GM19468 (cell line): ENCODE data around the gene MRS2.
"Not testable (repeated sequence)": the region's sequence is repeated elsewhere in the genome, so short reads cannot be mapped to it uniquely, and the experiment has no call there.

ENCODE experiments used
- ATAC-seq: cut with Tn5 transposase; IDR thresholded peaks from one replicate; pipeline ENCODE4 v1.9.1; 2021; ENCODE audit warnings: mild to moderate bottlenecking, moderate library complexity, moderate number of reproducible peaks; ENCODE audit not compliant: unreplicated experiment; ENCODE audit errors: extremely low read depth

MRS2 gene

DNA sequence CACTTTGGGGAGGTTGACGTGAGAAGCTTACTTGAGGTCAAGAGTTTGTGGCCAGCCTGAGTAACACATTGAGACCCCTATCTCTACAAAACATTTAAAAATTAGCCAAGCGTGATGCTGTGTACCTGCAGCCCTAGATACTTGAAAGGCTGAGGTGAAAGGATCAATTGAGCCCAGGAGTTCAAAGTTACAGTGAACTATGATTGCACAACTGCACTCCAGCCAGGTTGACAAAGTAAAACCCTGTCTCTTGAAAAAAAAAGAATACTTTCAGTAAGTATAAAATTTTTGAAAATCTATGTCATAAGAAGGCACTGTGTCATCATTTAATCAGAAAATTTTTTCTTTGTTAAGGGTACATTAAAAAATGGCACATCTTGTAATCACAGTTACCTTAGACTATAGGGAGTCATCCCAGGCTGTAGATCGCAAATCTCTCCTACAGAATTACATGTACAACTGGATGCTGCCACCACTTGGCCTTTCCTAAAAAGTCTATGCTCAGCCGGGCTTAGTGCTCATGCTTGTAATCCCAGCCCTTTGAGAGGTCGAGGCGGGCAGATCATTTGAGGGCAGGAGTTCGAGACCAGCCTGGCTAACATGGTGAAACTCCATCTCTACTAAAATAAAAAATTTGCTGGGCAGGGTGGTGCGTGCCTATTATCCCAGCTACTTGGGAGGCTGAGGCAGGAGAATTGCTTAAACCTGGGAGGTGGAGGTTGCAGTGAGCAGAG is 17.0 kb upstream of the MRS2 start:
- ATAC-seq, result no peak

DNA sequence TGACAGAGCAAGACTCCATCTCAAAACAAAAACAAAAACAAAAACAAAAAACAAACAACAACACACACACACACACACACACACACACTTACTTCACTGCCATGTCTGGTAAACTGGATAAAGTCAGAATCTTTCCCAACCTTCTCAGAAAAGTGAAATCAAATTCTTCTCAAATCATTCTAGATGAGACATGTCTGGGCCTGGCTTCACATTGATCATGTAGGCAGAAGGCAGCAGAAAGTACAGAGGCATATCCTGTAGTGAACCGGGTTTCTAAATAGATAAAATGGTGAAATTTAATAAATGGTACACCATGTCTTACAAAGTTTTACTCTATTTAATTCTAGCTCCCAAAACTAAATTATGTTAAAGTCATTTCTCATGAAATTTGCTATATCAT is 14.9 kb upstream of the MRS2 start:
- ATAC-seq, result no peak

DNA sequence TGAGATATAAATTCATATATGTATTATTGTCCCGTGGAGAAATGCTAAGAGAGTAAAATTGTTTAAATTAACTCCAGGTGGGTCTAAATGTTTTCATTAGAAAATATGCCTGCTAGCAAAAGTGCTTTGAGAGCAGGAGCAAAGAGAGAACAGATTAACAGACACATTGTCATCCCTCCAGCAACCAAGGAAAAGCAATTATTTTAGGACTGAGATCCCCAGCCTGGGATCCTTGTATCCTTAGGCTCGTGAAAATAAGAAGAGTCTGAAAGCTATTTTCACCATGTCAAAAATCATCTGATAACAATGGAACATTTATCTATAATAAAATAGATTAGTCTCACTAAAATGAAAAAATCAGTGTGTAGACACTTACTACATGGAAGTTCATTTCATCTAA is 11.5 kb upstream of the MRS2 start:
- ATAC-seq, result no peak

DNA sequence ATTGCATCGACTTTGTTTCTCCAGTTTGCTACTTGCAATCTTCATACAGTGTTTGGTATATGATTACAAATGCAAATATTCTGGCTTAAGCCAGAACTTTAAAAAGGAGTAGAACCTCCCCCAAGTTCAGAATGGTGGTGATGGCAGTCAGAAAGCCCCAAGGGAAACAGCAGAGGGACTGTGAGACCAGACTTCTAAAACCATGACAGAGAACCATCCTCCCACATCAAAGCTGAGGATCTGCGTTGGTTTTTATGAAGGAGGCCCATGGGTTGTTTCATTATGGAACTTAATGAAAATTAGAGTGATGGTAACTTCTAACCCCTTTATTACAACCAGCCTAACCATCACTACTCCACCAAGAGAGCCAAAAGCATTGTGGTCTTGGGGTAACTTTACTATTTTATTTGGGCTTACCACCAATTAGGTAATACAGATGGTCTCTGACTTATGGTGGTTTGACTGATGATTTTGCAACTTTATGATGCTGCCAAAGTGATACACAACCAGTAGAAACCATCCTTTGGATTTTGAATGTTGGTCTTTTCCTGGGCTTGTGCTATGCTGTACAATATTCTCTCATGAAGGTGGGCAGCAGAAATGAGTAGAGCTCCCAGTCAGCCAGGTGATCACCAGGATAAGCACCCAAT is 10.9 kb upstream of the MRS2 start:
- no peak for ATAC-seq

DNA sequence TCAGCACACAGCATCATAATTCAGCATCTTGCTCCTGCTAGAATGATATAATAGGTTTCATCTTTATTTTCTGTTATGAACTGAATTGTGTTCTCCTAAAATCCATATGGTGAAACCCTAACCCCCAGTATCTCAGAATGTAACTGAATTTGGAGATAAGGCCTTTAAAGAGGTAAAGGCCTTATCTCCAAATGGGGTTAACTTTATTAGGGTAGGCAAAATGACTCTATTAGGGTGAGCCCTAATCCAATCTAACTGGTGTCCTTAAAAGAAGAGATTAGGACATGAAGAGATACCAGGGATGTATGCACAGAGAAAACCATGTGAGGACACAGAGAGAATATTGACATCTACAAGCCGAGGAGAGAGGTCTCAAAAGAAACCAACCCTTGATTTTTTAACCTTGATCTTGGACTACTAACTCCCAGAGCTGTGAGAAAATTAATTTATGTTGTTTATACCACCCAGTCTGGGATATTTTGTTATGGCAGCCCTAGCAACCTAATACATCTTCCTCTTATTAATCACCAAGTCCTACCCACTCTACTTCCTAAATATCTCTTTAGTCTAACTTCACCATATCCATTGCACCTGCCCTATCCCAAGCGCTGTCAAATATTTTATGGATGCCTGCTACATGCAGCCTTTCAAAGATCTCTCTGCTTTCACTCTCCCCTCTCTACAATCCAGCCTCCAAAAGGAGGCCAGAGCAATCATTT is 8.5 kb upstream of the MRS2 start:
- ATAC-seq, result no peak

DNA sequence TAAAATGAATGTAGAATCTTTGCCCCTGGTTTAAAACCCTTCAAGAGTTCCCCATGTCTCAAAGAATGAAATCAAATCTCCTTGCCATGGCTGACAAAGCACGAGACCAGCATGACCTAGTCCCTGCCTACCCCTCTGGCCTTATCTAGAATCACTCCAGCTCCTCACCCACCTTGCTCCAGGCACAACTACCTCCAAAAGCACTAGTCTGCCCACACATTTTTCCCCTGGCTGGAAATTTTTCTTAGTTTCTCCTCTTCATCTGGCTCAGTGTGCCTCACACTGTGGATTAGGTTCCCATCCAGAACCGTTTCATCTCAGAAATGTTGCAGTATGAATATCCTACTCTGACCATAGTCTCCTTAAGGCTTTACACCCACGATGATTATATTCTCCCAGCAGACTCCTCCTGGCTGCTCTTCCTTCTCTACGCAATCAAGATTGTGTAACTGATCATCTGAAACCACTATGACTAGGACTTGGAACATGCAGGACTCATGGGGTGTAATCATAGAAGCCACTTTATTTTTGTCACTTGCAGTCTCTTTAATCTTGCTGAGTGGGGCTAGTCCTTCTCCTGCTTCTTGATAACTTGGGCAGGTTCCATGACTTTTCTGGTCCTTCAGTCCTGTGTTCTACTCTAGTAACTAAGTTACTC is 7.8 kb upstream of the MRS2 start:
- no peak for ATAC-seq

DNA sequence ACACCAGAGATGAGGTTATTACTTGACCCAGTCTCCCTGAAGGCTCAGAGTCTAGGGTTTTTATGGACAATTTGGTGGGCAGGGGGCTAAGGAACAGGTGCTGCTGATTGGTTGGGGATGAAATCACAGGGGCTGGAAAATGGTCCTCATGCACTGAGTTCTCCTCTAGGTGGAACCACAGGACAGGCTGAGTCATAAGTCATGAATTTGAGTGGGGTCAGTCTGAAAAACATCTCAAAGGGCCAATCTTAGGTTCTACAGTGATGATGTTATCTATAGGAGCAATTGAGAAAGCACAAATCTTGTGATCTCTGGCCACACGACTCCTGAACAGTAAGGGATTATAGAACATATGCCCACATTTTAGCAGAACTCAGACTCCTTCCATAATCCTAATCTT is 5.9 kb upstream of the MRS2 start:
- ATAC-seq, result no peak

DNA sequence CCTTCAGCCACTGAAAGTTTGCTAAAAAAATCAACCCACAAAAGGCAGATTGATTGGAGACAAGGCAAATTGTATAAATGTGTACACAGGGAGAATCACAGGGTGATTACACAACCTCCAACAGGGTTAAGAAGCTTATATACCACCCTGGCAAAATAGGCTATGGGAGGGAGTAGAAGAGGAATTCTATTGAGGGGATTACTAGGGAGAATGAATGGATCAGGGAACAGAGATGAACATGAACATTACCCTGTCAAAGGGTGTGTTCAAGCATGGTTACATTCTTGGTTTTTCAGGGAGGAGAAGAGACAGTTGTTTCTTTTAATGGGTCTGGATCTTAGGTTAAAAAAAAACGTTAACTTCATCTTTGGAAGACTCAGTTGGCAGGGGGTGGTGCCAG is 5.1 kb upstream of the MRS2 start:
- no peak for ATAC-seq

DNA sequence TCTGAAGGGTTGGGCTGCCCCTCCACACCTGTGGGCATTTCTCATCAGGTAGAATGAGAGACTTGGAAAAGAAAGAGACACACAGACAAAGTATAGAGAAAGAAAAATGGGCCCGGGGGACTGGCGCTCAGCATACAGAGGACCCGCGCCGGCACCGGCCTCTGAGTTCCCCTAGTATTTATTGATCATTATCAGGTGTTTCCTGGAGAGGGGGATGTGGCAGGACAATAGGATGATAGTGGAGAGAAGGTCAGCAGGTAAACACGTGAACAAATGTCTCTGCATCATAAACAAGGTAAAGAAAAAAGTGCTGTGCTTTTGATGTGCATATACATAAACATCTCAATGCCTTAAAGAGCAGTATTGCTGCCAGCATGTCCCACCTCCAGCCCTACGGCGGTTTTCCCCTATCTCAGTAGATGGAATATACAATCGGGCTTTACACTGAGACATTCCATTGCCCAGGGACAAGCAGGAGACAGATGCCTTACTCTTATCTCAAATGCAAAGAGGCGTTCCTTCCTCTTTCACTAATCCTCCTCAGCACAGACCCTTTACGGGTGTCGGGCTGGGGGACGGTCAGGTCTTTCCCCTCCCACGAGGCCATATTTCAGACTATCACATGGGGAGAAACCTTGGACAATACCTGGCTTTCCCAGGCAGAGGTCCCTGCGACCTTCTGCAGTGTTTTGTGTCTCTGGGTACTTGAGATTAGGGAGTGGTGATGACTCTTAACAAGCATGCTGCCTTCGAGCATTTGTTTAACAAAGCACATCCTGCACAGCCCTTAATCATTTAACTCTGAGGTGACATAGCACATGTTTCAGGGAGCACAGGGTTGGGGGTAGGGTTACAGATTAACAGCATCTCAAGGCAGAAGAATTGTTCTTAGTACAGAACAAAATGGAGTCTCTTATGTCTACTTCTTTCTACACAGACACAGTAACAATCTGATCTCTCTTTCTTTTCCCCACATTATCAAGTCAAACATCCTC is 2.4 kb upstream of the MRS2 start:
- ATAC-seq, result not testable (repeated sequence)

DNA sequence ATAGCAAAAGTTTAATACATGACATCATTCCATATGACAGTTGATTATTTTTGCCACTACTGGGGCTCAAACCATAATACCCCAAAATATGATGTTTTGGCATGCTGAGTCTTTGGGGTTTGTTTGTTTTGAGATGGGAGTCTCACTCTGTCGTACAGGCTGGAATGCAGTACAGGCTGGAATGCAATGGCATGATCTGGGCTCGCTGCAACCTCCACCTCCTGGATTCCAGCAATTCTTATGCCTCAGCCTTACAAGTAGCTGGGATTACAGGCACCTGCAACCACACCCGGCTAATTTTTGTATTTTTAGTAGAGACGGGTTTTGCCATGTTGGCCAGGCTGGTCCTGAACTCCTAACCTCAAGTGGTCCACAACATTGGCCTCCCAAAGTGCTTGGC is 1.3 kb upstream of the MRS2 start:
- no peak for ATAC-seq

DNA sequence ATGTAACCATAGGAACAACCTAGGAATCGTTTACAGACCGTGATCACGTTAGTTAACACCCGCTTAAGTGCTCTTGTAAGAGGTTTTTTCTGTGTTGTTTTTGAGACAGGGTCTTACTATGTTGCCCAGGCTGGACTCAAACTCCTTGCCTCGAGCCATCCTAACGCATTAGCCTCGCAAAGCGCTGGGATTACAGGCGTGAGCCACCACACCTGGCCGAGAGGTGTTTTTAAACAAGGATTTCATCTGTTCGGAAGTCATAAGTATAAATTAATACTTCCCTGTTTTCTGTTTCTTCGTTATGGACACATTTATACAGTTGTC is 727 bp downstream of the MRS2 start:
- no peak for ATAC-seq

DNA sequence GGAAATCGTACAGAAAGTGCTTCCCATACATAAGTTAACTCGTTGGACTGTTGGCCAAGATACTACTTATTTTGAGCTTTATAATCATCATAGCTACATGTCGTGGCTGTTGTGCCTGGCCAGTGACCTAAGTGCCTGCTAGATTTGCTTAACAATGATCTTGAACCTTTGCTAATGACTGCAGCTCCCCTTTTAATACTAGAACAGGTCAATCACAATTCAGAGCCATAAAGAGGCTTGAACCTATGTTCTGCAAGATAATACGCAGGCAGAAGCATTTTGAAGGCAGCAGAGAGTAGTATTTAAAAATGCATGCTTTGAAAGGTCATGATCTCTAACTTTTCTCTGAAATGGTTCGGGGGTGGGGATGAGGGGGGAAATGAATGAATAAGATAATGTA is 2.5 kb downstream of the MRS2 start:
- ATAC-seq, result no peak

DNA sequence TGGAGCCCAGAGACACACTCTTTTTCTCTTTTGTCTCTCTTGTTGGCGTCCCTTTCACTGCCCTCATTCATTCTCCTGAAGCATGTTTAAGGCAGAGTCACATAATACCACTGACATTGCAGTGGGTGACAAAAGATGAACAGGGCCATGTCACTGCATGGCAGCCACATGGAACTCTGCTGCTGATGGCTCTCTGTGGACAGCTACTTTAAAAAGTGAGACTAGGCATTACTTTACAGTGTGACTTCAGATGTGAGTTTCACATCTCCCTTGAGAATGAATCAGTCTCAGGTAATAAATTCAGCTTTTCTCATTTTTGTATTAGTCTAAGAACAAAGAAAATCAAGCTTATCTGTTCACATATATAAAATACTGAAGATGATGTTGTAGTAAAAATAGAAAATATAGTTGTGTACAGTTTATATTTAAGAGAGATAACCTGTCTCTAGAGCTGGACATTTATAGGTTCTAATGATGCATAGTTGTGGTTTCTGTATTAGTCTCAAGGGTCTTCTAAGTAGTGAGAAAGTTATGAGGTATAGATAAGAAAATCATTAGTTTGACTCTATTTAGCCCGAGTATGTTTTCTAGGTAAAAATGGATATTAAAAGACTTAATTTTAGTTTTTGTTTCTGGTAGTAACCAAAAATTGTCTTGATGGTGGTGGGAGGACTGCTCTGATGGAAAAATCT is 6.1 kb downstream of the MRS2 start:
- peak; percentile 82 for ATAC-seq

DNA sequence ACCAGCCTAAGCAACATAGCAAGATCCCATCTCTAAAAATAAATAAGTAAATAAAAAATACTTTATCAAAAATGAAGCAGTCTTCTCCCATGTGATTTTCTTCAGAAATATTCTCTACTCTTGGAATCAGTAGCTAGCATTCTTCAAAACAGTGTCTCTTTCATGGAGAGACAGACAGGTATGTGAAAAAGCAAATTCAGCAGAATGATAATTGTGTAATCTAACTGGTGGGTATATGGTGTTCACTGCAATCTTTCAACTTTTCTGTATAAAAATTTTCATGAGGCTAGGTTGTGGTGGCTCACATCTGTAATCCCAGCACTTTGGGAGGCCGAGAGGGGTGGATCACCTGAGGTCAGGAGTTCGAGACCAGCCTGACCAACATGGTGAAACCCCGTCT is 7.9 kb downstream of the MRS2 start:
- no peak for ATAC-seq

DNA sequence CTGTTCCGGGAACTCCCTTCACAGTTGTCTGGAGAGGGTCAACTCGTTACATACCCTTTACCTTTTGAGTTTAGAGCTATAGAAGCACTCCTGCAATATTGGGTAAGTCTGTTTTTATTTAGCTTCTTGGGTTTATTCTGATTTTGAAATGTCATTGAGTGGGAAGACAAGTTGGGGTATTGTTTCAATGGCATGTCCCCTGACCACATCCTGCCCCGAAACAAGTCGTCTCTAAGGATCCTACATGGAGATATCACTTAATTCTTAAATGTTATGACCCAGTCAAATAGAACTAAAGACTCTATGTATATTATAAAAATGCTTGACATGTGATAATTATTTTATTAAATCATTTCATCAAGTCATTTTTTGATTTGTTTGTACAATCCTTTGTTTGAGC is 9.6 kb downstream of the MRS2 start:
- no peak for ATAC-seq

DNA sequence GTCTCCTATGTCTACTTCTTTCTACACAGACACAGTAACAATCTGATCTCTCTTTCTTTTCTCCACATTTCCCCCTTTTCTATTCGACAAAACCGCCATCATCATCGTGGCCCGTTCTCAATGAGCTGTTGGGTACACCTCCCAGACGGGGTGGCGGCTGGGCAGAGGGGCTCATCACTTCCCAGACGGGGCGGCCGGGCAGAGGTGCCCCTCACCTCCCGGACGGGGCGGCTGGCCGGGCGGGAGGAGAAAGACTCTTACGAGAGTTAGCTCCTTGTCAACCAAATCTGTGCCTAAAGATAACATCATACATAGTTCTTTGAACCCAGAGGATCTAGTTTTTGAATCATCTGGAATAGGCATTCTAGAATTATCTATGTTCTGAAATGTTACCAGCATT is 11.8 kb downstream of the MRS2 start:
- ATAC-seq, result not testable (repeated sequence)

DNA sequence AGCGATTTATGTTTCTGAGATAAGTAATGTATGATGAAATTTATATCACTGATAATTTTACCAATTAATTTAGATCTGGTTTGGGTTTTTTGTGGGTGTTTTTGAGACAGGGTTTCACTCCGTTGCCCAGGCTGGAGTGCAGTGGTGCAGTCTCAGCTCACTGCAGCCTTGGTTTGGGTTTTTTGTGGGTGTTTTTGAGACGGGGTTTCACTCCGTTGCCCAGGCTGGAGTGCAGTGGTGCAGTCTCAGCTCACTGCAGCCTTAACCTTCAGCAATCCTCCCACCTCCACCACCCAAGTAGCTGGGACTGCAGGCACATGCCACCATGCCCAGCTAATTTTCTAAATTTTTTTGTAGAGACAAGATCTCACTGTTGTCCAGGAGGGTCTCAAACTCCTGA is 13.0 kb downstream of the MRS2 start:
- ATAC-seq, result no peak

DNA sequence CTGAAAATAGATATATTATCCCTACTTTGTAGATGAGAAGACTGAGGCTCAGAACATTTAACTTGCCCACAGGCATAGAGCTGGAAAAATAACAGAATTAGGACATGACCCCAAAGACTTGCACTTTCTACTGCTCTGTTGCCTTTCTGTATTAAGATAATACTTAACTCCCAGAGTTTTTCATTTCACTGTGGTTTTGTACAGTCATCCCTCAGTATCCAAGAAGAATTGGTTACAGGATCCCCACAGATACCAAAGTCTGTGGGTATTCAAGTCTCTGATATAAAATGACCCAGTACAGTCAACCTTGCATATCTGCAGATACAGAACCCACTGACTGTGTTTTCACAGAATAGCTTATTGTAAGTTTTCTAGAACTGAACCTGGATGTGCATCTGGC is 16.8 kb downstream of the MRS2 start:
- ATAC-seq, result no peak

DNA sequence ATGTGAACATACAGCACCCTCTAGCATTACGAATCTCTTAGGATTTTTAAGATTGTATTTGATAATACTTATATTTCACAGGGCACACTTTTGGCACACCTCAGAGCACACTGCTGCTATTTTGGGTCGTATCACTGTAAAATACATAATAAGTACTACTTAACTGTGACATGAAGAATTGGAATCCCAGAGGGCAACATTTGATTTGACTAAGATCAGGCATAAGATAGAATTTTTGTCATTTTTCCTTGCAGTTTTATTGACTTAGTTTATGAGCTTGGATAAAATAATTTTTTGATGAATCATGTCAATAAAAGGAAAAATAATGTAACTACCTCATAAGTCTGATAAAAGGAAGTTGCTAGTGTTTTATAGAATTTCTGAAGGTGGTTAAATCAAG is 22.4 kb downstream of the MRS2 start:
- no peak for ATAC-seq
